HG03064 (cell line): ENCODE measurements around the gene CHAMP1.

ENCODE experiments used
- ATAC-seq: cut with Tn5 transposase; IDR thresholded peaks from one replicate; pipeline ENCODE4 v1.9.1; 2021; ENCODE audit warnings: low read depth; ENCODE audit not compliant: unreplicated experiment

The CHAMP1 gene

GRCh38 chr13:114298866-114299265, 15.4 kb upstream of the CHAMP1 start:
- ATAC-seq: no peak

- no peak for ATAC-seq
Measured at GRCh38 chr13:114299604-114300305, 14.5 kb upstream of the CHAMP1 start.

GRCh38 chr13:114303700-114304327, 10.5 kb upstream of the CHAMP1 start:
- ATAC-seq: no peak

GRCh38 chr13:114304346-114305034, 9.8 kb upstream of the CHAMP1 start:
- no peak for ATAC-seq

GRCh38 chr13:114309086-114309485, 5.2 kb upstream of the CHAMP1 start:
- ATAC-seq: no peak

- no peak for ATAC-seq
Measured at GRCh38 chr13:114309806-114310410, 4.4 kb upstream of the CHAMP1 start.

GRCh38 chr13:114310956-114311355, 3.3 kb upstream of the CHAMP1 start:
- ATAC-seq: no peak

- no peak for ATAC-seq
Measured at GRCh38 chr13:114311387-114311786, 2.9 kb upstream of the CHAMP1 start.

- no peak for ATAC-seq
Measured at GRCh38 chr13:114311908-114312307, 2.4 kb upstream of the CHAMP1 start.

GRCh38 chr13:114313061-114313860, 1.0 kb upstream of the CHAMP1 start:
- no peak for ATAC-seq

GRCh38 chr13:114315074-114315785, 927 bp downstream of the CHAMP1 start:
- peak; percentile 5 for ATAC-seq

- ATAC-seq: no peak
Measured at GRCh38 chr13:114318624-114319023, 4.3 kb downstream of the CHAMP1 start.

GRCh38 chr13:114319441-114319913, 5.2 kb downstream of the CHAMP1 start:
- ATAC-seq: no peak

- ATAC-seq: no peak
Measured at GRCh38 chr13:114320065-114320464, 5.8 kb downstream of the CHAMP1 start.

GRCh38 chr13:114321256-114321655, 7.0 kb downstream of the CHAMP1 start:
- no peak for ATAC-seq

GRCh38 chr13:114323349-114323748, 9.0 kb downstream of the CHAMP1 start:
- ATAC-seq: no peak

GRCh38 chr13:114324334-114324733, 10.0 kb downstream of the CHAMP1 start:
- ATAC-seq: no peak

- no peak for ATAC-seq
Measured at GRCh38 chr13:114325729-114326128, 11.4 kb downstream of the CHAMP1 start.

- no peak for ATAC-seq
Measured at GRCh38 chr13:114328034-114328433, 13.7 kb downstream of the CHAMP1 start.

GRCh38 chr13:114328595-114328994, 14.3 kb downstream of the CHAMP1 start:
- ATAC-seq: no peak
